Measurements from ENCODE around the gene FBXO9. TPM values are rescaled to one million over a fixed set of nuclear protein-coding genes. Genes with fewer than 3 reads are reported as not detected.

The FBXO9 gene
- total RNA-seq, 1 experiment from 2014 or later = 111 TPM

DNA sequence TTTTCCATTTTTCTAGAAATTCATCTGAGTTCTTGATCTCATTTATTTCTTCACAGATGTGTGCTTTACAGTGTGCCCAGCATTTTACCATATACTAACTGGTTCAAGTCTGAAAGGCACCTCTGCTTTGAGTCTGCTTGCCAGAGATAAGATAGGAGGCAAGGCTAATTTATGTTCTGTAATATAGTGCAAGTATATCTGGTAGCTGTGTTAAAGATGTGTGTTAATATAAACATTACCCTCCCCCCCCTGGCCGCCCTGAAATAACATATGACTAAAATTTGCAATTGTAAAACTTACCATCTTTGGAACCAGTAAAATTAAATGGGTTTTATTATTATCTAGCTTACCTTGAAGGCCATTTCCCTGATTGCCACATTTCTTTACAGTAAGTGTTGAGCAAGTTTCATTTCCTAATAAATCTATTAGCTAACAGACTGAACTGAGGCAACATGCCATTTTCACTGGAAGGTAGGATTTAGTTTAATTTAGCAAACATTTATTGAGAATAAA lies 2.7 kb downstream of the FBXO9 start:
- peaks cover 14% of the 10 kb centered on the region for H3K4me1 Mint-ChIP-seq (ENCODE audit: low read depth, unreplicated experiment)

GRCh38 chr6:53069427-53069826 lies 4.2 kb downstream of the FBXO9 start:
- Histone ChIP-seq H3K27me3 (replicated peaks; ENCODE audit: control insufficient read depth, insufficient read depth, low read length) (no peaks in the 10 kb centered on the region), H3K9me3 (no peaks in the 10 kb centered on the region), H3K4me3 (ENCODE audit: low read depth, low read length) (no peak overlapping the region), H3K36me3 (ENCODE audit: control insufficient read depth, insufficient read depth, low read length) (no peaks in the 10 kb centered on the region; the same call in 1 of the 2 replicates), H3K4me1 (0 out of 2 replicates have a peak, but pooled peaks cover 5% of the 10 kb centered on the region)
- peaks cover 30% of the 10 kb centered on the region for H3K36me3 Mint-ChIP-seq (ENCODE audit: insufficient read depth, unreplicated experiment)
- no peak overlapping the region for H3K27ac Mint-ChIP-seq (ENCODE audit: unreplicated experiment)
- H3K27me3 Mint-ChIP-seq (ENCODE audit: insufficient read depth, unreplicated experiment) = no peaks in the 10 kb centered on the region
- POLR2A ChIA-PET = no interaction called here
- CTCF ChIA-PET = no interaction called here
- intact Hi-C loops (cut with micrococcal nuclease; ENCODE audit: unreplicated experiment) = no loop called here
- TF ChIP-seq, protein P1, sequence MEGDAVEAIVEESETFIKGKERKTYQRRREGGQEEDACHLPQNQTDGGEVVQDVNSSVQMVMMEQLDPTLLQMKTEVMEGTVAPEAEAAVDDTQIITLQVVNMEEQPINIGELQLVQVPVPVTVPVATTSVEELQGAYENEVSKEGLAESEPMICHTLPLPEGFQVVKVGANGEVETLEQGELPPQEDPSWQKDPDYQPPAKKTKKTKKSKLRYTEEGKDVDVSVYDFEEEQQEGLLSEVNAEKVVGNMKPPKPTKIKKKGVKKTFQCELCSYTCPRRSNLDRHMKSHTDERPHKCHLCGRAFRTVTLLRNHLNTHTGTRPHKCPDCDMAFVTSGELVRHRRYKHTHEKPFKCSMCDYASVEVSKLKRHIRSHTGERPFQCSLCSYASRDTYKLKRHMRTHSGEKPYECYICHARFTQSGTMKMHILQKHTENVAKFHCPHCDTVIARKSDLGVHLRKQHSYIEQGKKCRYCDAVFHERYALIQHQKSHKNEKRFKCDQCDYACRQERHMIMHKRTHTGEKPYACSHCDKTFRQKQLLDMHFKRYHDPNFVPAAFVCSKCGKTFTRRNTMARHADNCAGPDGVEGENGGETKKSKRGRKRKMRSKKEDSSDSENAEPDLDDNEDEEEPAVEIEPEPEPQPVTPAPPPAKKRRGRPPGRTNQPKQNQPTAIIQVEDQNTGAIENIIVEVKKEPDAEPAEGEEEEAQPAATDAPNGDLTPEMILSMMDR (IDR thresholded peaks at IDR 0.05; ENCODE audit: insufficient read depth in 1 of 2, low read depth in 1 of 2, low read length in 1 of 2, severe bottlenecking in 1 of 2, unreplicated experiment in 1 of 2) = no peak
- no peak for DNase-seq
- no TSS peak for BruUV-seq (replicated peaks)
- H3K4me1 Mint-ChIP-seq (ENCODE audit: low read depth, unreplicated experiment) = peaks cover 13% of the 10 kb centered on the region
- no peak overlapping the region for H3K4me3 Mint-ChIP-seq (ENCODE audit: unreplicated experiment)
- H3K9me3 Mint-ChIP-seq (ENCODE audit: unreplicated experiment) = no peaks in the 10 kb centered on the region

More for the DNA sequence above, 2.7 kb downstream of the FBXO9 start:
- BruUV-seq (replicated peaks) = no TSS peak
- no peaks in the 10 kb centered on the region for H3K27me3 Mint-ChIP-seq (ENCODE audit: insufficient read depth, unreplicated experiment)
- H3K36me3 Mint-ChIP-seq (ENCODE audit: insufficient read depth, unreplicated experiment) = peaks cover 17% of the 10 kb centered on the region
- H3K4me1 ChIP-seq = 0 out of 2 replicates have a peak, but pooled peaks cover 5% of the 10 kb centered on the region
- H3K9me3 Mint-ChIP-seq (ENCODE audit: unreplicated experiment) = no peaks in the 10 kb centered on the region
- POLR2A ChIA-PET = no interaction called here
- H3K27me3 ChIP-seq (replicated peaks; ENCODE audit: control insufficient read depth, insufficient read depth, low read length) = no peaks in the 10 kb centered on the region
- no peak overlapping the region for H3K27ac Mint-ChIP-seq (ENCODE audit: unreplicated experiment)
- CTCF ChIA-PET = no interaction called here
- DNase-seq = no peak
- H3K4me3 Mint-ChIP-seq (ENCODE audit: unreplicated experiment) = no peak overlapping the region
- TF ChIP-seq, protein P1 (IDR thresholded peaks at IDR 0.05; ENCODE audit: insufficient read depth in 1 of 2, low read depth in 1 of 2, low read length in 1 of 2, severe bottlenecking in 1 of 2, unreplicated experiment in 1 of 2) = no peak
- H3K36me3 ChIP-seq (ENCODE audit: control insufficient read depth, insufficient read depth, low read length) = no peaks in the 10 kb centered on the region; the same call in 1 of the 2 replicates
- no peaks in the 10 kb centered on the region for H3K9me3 ChIP-seq
- intact Hi-C loops (cut with micrococcal nuclease; ENCODE audit: unreplicated experiment) = no loop called here
- H3K4me3 ChIP-seq (ENCODE audit: low read depth, low read length) = no peak overlapping the region

- Histone ChIP-seq H3K36me3 (ENCODE audit: control insufficient read depth, insufficient read depth, low read length) (no peaks in the 10 kb centered on the region; the same call in 1 of the 2 replicates), H3K4me1 (0 out of 2 replicates have a peak, but pooled peaks cover 5% of the 10 kb centered on the region), H3K4me3 (ENCODE audit: low read depth, low read length) (no peak overlapping the region), H3K27me3 (replicated peaks; ENCODE audit: control insufficient read depth, insufficient read depth, low read length) (no peaks in the 10 kb centered on the region), H3K9me3 (no peaks in the 10 kb centered on the region)
- Mint-ChIP-seq H3K9me3 (ENCODE audit: unreplicated experiment) (no peaks in the 10 kb centered on the region), H3K36me3 (ENCODE audit: insufficient read depth, unreplicated experiment) (peaks cover 32% of the 10 kb centered on the region), H3K27ac (ENCODE audit: unreplicated experiment) (no peak overlapping the region), H3K4me3 (ENCODE audit: unreplicated experiment) (no peak overlapping the region), H3K27me3 (ENCODE audit: insufficient read depth, unreplicated experiment) (no peaks in the 10 kb centered on the region), H3K4me1 (ENCODE audit: low read depth, unreplicated experiment) (peaks cover 13% of the 10 kb centered on the region)
- POLR2A ChIA-PET = no interaction called here
- intact Hi-C loops (cut with micrococcal nuclease; ENCODE audit: unreplicated experiment) = no loop called here
- TF ChIP-seq, protein P1 (IDR thresholded peaks at IDR 0.05; ENCODE audit: insufficient read depth in 1 of 2, low read depth in 1 of 2, low read length in 1 of 2, severe bottlenecking in 1 of 2, unreplicated experiment in 1 of 2) = no peak
- DNase-seq = no peak
- BruUV-seq (replicated peaks) = no TSS peak
- CTCF ChIA-PET = no interaction called here
These were observed 5.6 kb downstream of the FBXO9 start for GRCh38 chr6:53070806-53071205.
